ENCODE results near the gene ABCC3.

ABCC3 gene

GRCh38 chr17:50634224-50634914 is at the start of gene ABCC3:
Gene ABCC3 (plus strand): TSS chr17:50634881. CDS start chr17:50634937, 56 bp downstream.
- no peak for DNase-seq (ENCODE audit: low read depth)

- DNase-seq (ENCODE audit: low read depth), result no peak
Observed at GRCh38 chr17:50585346-50585745, 49.3 kb upstream of the ABCC3 start.

DNA sequence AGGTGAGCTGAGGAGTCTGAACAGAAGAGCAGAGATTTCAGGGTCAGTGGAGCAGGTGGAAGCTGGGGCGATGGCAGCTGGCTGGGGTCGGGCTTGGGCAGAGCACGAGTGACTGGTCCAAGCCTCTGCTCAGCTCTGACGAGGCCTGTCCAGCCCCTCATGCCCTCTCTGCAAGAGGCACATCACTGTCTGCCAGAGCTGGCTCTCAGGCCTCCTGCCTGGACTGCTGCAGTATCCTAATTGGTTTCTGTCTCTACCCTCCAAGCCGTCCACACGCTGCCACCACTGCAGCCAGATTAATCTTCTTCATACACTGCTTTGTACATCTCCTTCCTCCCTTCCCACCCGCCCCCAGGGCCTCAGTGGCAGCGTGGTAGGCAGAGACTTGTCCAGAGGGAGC is 48.8 kb upstream of the ABCC3 start:
- DNase-seq (ENCODE audit: low read depth), result no peak

GRCh38 chr17:50586421-50587247 is 48.0 kb upstream of the ABCC3 start:
- DNase-seq (ENCODE audit: low read depth), result no peak

DNA sequence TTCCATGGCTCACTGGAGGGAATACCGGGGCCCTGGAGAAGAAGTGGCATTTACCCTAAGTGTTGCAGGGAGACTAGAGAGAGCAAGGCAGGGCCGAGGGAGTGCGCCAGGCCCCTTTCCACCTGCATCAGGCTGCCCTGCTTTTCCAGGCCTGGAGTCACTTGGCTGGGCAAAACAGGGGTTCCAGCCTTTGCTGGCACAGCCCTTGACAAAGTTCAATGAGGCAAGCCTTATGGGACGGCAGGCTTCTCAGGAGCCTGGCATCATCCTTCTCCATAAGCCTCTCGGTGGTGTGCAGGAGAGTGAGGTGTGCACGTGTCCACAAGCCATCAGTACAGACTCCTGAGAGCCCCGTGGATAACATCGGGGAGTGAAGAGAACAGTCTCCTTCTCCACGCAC is 47.1 kb upstream of the ABCC3 start:
- no peak for DNase-seq (ENCODE audit: low read depth)

GRCh38 chr17:50588391-50589049 is 46.2 kb upstream of the ABCC3 start:
- DNase-seq (ENCODE audit: low read depth), result no peak

DNA sequence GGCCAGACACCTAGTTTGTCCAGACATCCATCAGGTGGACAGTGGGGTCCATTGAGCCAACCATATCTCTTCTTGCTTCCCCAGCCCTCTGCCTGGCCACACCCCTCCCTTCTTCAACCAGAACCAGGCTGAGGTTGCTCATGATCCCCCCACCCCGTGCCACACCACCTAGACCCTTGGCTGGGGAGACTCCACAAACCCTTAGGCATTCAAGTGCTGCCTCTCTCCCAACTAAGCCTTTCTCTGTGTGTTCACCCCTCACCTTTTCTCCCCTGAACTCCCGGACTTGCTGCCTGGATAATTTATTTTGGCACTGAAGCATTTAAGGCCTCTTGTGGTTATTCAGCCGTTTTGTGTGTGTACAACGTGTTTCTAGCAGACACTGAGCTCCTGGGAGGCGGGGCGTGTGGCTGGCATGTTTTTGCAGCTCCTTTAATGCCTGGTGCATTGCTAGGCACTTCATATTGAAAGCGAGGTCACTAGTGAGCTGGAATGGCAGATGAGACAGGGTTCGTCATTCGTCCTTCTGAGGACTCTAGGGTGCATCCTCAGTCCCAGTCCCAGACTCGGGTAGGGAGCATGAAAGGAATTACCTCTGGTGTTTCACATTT is 45.5 kb upstream of the ABCC3 start:
- DNase-seq (ENCODE audit: low read depth), result no peak

DNA sequence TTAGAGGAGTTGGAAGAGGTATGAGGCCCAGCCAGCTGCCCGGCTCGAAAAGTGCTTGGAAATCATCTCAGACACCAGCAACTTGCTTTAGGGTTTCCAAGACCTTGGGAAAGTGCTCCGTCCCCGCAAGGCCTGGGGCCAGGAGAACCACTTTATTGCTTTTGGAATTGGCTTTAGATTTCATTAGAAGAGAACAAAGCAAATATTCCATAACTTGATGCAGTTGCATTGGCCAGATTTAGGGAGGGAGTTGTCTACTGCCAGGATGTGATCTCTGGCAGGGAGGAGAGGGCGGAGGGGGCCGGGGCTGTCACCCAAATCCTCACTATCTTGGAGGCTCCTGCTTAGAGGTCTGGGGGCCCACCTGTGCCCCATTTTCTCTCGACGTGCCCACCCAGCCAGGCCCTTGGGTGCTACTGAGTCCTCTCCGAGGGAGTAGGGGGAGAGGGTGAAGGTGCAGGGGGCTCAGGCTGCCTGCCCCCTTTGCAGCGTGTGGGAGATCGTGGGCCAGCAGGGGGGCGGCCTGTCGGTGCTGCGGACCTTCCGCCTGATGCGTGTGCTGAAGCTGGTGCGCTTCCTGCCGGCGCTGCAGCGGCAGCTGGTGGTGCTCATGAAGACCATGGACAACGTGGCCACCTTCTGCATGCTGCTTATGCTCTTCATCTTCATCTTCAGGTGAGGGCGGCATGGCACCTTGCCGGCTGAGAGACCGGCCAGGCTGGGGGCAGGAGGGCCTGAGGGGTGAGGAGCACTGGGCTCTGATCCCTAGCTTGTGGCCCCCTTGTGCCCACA is 43.5 kb upstream of the ABCC3 start:
- DNase-seq (ENCODE audit: low read depth), result no peak

DNA sequence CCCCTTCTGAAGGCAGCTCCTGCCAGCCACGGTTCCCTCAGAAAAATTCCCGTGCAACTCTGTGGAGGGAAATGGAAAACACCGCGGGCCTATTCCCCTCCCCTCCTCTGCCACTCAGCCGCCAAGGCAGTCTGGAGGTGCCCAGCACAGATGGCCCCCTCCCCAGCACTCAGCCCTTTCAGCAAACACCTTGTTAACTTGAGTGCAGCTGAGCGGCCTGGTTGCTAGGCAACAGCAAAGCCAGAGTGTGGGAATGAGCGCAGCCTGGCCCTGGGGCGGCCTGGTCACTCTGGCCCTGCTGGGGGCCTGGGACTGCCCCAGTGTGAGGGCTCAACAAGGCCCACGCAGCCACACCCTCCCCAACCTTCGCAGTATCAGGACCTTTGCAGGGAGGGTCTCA is 41.4 kb upstream of the ABCC3 start:
- DNase-seq (ENCODE audit: low read depth), result no peak

- DNase-seq (ENCODE audit: low read depth), result no peak
Observed at GRCh38 chr17:50594128-50594823, 40.4 kb upstream of the ABCC3 start.

GRCh38 chr17:50594892-50595291 is 39.8 kb upstream of the ABCC3 start:
- no peak for DNase-seq (ENCODE audit: low read depth)

- no peak for DNase-seq (ENCODE audit: low read depth)
Observed at GRCh38 chr17:50596191-50597037, 38.3 kb upstream of the ABCC3 start.

DNA sequence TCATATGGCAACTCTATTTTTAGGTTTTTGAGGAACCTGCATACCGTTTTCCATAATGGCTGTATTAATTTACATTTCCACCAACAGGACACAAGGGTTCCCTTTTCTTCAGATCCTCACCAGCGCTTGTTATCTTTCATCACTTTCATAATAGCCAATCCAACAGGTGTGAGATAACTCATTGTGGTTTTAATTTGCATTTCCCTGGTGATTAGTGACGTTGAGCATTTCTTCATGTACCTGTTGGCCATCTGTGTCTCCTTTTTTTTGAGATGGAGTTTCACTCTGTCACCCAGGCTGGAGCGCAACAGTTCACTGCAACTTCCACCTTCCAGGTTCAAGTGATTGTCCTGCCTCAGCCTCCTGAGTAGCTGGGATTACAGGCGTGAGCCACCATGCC is 36.2 kb upstream of the ABCC3 start:
- DNase-seq (ENCODE audit: low read depth), result no peak

- DNase-seq (ENCODE audit: low read depth), result no peak
Observed at GRCh38 chr17:50599606-50600005, 35.1 kb upstream of the ABCC3 start.

GRCh38 chr17:50601823-50602375 is 32.8 kb upstream of the ABCC3 start:
- DNase-seq (ENCODE audit: low read depth), result no peak

GRCh38 chr17:50602836-50603235 is 31.8 kb upstream of the ABCC3 start:
- DNase-seq (ENCODE audit: low read depth), result no peak

GRCh38 chr17:50603340-50603739 is 31.3 kb upstream of the ABCC3 start:
- DNase-seq (ENCODE audit: low read depth), result no peak

- DNase-seq (ENCODE audit: low read depth), result no peak
Observed at GRCh38 chr17:50604513-50604912, 30.2 kb upstream of the ABCC3 start.

DNA sequence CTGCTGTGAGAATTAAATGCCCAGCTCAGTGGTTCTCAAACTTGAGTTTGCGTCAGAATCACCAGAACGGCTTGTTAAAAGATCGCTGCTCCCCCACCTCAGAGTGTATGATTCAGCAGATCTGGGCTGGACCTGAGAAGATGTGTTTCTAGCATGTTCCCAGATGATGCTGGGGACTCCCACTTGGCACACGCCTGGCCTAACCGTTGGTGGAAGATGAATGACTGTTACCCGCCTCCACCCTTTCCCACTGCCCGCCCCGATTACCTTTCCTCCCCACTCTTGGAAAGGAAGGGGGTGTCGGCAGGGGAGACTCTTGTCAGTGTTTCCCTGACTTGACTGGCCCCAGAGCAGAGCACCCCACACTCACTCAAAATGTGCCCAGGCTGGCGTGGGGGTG is 29.3 kb upstream of the ABCC3 start:
- DNase-seq (ENCODE audit: low read depth), result no peak
